ENCODE measurements around the gene TMEM200B.
A peak's percentile ranks its signal among the peaks of the same experiment; 100 is the strongest.
"Not testable (repeated sequence)": the region's sequence is repeated elsewhere in the genome, so short reads cannot be mapped to it uniquely, and the experiment has no call there.

The TMEM200B gene

DNA sequence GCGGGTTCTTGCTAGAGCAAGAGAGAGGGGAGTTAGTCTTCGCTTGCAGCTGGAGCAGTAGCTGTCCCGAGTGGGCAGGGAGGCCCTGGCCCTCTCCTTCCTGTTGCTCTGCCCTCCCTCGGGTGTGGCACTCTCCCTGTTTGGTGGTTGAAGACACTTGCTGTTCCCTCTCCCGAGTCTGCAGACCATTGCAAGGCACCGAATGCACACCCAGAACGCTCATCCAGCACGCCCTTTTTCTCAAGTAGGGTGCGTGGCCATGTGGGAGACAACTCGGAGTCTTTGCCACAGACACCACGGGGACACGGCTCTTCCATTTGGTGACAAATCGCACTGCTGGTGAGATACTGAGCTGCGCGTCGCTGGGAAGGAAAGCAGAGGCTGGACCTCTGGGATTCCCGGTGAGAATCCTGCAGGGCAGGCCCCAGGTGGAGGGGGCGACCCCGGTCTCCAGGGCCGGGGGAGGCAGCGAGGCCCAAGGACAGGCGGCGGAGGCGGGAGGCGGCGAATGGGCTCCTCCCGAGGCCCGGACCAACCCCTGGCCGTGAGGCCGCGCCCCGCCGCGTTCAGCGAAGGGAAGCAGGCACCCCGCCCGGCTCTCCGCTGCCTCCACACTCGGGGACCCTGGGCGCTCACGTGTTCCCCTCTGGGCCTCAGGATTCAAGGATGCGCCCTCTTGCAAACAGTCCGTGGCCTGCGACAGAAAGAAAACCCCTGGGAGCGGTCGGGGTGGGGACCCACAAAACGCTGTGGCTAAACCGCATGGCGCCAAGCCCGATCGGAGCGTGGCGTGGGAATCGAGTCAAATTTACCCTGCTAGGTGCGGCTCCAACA lies 10.4 kb upstream of the TMEM200B start:
- DNase-seq = peak; percentile 23

DNA sequence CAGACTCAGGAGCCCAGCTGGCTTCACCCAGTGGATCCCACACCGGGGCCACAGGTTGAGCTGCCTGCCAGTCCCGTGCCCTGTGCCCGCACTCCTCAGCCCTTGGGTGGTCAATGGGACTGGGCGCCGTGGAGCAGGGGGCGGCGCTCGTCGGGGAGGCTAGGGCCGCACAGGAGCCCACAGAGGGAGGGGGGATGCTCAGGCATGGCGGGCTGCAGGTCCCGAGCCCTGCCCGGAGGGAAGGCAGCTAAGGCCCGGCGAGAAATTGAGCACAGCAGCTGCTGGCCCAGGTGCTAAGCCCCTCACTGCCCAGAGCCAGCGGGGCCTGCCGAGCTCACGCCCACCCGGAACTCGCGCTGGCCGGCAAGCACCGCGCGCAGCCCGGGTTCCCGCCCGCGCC lies 7.4 kb upstream of the TMEM200B start:
- DNase-seq = not testable (repeated sequence)

DNA sequence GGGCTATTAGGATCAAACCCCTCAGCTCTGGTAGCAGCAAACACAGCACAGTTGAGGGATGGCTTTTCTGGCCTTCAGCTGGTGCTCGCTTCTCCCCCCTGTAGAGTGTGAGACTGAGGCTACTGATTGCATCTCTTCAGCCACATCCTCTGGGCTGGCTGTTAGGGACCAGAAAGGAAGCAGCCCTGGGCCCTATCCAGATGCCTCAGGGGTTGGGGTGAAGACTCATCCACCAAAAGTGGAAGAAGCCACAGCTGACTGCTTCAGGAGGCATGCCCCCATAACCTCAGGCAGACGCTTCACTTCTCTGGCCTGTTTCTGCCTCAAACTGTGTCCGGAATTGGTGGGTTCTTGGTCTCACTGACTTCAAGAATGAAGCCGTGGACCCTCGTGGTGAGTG lies 6.2 kb upstream of the TMEM200B start:
- no peak for DNase-seq

DNA sequence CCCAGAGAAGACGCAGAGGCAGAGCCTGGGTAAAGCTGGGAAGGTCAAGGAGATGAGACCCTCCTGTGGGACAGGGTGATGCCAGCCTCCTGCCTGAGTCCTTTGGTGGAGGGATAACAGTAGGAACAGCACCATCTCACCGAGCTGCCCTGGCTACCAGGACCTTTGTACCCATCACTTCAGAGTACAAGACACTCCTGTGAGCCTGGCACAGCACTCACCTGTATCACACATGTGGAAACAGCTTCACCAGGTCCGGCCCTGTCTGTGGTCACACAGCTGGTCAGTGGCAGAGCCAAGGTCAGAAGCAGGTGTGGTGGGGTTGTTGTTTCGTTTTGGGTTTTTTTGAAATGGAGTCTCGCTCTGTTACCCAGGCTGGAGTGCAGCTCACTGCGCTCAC lies 5.0 kb upstream of the TMEM200B start:
- DNase-seq = no peak

DNA sequence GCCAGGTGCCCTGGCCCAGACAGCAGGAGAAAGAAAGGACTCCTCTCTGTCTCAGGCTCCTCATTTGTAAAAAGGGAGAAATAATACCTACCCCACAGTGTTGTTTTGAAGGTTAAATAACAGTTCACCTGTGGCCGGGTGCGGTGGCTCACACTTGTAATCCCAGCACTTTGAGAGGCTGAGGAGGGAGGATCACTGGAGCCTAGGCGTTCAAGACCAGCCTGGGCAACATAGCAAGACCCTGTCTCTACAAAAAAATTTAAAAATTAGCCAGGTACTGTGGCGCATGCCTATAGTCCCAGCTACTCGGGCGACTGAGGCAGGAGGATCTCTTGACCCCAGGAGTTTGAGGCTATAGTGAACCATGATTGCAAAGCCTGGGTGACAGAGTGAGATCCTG lies 2.5 kb upstream of the TMEM200B start:
- DNase-seq = no peak

DNA sequence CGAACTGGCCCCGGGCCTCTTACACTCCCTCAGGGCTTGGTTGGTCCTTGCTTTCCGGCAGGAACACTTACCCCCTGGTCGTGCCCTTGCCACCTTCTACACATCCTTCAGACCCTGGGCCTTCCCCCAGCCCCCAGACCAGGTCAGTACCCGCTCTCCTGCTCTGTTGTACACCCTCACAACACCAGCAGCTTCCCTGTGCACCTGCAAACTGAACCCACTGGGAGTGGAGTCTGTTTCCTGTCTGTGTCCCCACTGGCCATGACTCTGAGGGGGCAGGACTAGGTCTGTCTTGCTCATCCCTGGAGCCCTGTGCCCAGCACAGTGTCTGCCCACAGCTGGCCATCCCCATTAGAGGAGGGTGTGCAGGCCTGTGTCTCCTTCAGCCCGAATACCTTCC lies 2.1 kb upstream of the TMEM200B start:
- no peak for DNase-seq

DNA sequence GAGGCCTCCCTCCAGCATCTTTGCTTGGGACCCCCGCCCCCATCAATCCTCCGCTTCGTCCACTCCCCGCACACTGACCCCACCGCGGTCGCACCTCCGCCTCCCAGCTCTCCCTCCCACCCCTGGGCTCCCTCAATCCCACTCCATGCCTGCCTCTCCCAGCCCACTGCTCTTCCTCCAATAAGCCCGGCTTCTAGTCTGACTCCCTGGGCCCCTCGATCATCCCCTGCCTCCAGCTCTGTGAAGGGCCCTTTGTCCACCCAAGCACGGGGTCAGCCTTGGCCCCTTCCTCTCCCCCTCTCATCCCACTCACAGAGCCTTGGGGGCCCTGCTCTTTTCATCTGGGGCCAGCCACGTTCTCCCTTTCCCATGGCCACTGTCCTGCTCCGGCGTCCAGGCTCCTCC lies 1.5 kb upstream of the TMEM200B start:
- no peak for DNase-seq

DNA sequence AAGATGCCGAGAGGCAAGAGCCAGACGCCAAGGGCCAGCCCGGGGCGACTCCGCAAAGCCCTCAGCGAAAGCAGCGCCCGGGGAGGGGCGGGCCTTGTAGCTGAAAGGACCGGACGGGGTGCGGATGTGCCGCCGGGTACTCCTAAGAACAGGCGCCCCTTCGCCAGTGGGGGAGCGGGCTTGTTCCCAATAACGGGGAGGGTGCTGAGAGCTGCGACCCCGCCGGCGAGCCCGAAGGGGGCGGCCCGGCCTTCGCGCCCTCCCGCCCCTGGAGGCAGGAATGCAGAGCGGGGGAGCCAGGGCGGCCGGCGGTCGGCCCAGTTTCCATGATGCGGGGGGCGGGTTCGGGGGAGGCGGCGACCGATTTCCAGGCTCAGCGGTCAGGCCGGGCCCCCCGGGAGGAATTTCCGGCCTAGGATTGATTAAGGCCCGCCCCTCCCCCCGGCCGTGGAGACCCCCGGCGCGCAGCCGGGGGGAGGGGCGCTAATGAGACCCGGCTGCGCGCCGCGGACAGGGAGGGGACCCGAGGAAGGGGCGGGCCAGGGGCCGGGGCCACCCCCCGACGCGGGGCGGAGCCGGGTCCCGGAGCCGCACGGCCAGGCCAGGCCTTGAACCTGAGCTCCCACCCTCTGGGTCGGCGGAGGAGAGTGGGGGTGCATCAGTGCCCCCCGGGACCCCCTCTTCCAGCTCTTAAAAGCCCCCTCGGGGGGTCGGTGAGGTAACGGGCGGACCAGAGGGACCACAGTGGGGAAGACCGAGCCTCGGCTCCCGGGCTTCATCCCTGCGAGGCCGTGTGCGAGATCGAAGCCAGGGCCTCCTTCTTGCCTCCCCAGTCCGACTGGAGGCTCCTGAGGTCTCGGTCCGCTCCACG lies 898 bp upstream of the TMEM200B start:
- peak; percentile 60 for DNase-seq

DNA sequence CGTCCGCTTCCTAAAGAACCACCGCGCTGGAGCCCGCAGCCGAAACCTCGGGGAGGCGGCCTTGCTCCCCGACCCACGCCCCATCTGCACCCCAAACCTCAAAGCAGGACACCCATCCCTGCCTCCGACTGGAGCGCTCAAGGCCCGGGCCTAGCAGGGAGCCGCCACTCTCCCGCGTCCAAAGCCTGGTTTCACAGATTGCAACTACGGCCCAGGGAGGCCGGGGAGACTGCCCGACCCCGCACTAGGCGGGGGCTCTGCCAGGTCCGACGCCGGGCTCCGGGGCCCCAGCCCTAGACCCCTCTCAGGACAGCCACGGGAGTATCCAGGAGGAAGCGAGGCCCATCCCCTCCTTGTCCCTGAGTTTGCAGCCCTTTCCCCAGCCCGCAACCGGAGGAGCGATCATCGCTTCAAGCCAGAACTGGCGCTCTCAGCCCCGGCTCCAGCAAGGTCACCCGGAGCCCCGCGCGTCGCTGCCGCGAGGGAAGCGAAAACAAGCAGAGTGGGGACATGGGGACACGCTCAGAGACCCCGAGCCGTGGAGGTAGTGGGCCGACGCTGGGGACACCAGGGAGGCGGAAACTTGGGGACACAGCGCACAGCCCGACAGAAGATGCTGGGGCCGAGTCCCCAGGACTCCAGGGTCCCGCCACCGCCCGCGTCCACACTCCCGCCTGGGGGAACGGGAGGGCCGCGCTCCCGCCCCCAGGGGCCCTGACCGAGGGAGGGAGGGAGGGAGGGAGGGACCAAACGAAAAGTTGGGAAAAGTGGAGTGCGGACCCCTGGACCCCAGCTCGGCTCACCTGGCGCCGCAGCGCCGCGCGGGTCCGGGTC lies 433 bp downstream of the TMEM200B start:
- DNase-seq = no peak

DNA sequence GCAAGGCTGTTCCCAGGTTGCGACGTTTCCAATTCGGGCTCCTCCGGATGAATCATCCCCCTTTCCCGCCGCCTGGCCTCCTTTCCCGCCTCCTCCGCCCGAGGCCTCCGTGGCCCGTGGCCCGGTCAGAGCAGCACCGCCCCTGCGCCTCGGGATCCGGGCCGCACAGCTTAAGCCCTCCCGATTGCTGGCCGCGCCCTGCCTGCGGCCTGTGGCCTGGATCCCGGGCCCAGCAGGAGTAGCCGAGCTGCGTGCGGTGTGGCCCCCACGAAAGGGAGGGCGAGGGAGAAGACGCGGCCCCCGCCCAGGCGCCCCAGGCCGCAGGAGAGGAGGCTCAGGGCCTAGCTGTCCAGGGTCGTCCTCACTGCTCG lies 1.0 kb downstream of the TMEM200B start:
- no peak for DNase-seq

DNA sequence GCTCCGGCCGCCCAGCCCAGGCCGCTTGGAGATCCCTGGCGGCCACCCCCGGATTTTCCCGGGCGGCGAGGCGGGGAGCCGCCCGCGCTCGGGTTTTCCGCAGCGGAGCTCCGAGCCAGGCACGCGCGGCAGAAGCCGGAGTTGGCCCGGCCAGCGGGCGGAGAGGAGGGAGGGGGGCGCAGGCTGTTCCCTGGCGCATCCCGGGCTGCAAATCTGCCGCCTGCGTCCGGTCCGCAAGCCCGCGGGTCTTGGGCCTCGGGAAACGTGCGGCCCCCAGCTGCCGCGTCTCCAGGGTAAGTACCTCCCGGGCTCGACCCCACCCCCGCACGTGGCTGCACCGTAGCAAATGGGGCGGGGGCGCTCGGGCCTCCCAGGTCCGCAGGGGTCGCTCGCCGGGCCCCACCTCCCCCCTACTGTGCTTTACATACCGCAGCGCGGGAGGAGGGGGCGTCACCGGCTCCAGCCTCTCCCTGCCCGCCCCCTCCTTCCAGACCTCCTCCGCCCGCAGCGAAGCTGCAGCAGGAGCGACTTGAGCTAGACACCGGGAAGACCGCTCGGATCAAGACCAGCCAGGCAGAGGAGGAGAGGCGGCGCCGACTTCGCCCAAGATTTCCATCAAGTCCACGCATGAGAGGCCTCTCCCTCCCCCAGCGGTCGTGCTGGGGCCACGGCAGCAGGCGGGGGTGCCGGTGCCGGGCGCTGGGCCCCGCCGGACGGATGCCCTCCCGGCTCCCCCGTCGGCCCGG lies 1.6 kb downstream of the TMEM200B start:
- peak; percentile 30 for DNase-seq

DNA sequence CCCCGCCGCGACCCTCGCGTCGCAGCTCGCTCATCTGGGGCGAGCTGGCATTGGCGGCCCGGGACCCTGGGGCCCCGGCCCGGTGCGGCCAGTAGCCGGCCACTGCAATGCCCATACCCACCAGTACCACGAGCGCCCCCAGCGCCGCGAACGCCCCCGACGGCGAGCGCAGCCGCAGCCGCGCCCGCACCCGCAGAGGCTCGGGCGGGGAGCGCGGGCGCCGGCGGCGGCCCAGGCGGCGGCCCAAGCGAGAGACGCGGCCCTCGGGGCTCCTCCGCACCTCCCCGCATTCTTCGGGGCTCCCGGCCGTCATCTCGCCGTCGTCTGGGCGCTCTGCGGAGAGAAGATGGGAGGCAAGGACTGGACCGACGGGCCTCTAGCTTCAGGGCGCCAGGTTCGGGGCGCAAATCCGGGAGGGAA lies 2.2 kb downstream of the TMEM200B start:
- no peak for DNase-seq

DNA sequence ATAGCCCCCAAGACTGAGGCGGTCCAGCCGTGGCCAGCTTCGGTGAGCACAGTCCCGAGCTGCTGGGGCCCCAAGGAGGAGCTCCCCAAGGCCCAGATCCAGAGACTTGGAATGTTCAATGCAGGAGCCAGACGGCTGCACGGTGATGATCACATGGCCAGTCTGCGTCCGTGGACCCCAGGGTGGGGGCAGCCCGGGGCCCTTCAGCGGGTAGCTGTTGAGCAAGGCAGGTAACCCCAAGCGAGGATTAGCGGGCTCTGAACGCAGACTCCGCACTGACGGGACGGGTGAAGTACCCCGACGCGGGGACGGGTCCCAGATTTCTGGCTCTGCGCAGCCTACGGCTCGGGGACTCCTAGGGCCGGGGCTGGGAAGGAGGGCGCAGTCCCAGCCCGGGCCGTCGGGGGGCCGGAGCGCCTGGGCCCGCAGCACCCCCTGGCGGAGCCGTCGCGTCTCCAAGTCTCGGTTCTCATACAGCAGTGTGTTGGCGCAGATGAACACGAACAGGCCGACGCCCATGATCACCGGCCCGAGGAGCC lies 2.7 kb downstream of the TMEM200B start:
- DNase-seq = no peak

DNA sequence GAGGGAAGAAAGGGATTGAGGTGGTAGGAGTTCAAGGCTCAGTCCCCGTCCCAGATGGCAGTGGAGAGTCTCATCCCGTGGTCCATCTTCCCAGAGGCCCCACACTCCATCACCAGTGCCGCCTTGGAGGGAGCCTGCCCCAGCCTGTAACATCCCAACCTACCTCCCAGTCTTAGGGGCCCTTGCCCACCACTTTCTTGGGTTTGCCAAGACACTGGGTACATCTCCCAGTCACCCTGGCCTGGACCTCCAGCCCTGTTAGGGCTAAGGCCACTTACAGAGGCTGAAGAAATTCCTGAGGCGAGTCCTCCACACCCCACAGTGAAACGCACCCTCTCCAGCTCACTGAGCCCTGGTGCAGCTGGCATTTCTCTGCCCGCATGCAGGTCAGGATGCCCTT lies 3.3 kb downstream of the TMEM200B start:
- DNase-seq = no peak

DNA sequence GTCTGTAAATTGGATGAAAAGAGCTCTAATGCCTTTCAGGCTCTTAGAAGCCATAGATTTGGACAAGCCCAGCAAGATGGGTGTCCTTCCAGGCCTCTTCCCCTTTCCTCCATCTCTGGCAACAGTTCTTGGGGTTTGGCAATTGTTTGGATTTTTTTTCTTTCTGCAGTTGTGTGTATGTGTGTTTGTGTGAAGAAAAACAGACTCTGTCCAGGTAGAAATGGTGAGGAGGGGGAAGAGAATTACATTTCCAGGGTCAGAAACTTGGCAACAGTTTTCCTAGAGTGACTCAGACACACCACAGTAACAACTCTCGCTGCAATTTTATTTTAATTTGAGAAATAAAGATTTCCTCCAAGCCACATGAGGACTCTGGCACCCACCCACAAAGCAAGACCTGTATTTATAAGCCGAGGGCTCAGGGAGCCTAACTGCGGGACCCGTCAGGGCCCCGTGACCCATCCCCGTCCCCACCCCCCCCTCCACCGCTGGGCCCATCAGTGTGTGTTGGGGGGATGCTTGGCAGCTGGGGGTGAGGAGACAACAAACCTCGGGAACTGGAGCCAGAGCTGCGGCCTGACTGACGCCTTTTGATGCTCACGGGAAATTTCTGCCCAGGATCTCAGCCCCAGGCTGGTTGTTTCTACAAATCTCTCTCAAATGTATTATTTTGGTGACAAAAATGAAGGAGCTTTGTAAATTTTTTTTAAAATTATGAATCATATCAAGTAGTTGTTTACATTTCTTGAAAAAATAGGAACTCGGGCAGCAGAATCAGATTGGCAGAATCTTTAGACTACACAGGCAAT lies 4.4 kb downstream of the TMEM200B start:
- DNase-seq = no peak

DNA sequence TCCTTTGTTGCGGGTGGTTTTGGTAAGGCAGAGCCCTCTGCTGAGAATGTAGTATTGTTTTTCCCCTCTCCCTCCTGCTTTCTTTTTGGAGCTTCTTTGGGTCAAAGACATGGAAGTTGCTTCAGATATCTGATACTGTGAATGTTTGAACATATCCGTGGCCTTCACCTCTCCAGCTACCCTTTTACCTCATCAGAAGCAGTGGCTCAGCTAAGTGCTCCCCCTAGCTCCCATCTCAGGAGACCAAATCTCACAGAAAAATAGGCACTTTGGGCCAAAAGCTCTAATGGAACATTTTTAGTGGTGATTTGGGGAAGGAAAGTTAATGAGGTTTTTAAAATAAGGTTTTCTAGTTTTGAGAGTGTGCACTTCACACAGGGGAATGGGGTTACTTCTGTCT lies 6.3 kb downstream of the TMEM200B start:
- no peak for DNase-seq

DNA sequence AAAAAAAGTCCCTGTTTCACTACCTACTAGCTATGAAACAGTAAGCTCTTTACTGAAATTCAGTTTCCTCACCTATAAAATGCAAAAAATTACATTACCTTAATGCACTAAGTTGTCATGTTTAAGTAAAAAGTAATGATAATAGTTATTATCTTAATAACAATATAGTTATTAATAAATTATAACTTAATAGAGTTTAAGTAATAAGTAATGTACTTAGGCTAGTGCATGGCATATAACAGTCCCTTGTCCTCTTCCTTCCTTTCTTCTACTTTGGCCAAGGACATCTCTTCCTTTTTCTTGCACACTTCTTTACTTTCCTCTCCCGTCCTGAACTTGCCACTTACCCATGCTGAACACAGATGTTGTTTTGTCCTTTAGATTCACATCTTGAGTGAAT lies 9.0 kb downstream of the TMEM200B start:
- no peak for DNase-seq

DNA sequence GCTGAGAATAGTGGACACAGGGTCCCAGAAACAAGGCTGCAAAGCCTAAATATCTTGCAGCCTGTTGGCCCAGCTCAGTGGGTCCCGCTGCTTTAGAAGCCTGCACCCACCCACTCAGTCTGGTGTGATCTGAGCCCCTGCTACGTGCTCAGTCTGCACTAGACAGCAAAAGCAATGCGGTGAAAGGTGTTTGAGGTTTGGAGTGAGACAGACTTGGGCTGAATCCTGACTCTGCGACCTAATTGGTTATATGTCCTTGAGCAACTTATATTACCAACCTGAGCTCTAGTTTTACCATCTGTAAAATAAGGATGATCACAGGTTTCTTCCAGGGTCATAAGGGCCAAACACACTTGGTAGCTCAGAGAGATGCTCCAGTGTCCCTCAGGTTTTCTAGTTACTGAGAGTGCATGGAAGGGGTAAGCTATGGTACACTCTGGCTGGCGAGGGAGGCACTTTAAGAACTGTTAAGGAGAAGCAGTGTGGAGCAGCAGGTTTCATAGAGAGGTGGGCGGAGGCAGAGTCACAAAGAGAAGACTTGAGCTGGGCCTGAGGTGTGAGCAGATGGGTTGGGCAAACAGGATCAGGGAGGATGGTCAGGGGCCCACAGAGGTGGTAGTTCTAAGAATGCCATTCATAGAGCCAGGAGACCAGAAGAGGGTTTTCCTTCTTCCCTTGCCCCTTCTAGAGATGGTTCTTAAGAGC lies 10.1 kb downstream of the TMEM200B start:
- no peak for DNase-seq

DNA sequence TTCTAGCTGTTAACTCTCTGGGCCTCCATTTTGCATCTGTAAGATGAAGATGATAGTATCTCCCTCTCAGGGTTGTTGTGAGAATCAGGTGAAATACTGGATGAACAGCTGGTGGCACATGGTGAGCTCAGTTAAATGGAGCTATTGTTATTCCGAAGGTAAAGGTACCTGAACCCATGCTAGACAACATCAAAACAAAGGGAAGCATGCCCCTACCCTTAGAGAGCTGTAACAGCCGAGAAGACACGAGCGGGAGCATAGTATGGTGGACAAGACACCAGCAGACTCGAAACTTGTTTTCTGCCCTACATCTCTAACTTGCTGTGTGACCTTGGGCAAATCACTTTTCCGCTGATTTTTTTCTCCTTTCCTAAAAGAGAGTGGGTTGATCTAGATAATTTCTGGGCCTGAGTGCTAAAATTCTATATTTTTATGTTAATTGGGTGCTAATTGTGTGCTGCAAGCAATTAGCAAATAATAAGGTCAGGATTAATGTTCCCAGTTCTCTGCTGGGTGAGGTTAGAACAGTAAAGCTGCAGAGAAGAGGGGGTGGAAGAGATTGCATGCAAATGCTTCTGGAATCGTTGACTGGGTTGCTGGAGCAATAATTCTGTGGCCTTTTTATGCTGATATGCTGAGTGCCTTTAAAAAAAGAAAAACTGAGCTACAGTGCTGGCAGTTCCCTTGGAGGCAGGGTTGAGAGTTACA lies 10.8 kb downstream of the TMEM200B start:
- no peak for DNase-seq

DNA sequence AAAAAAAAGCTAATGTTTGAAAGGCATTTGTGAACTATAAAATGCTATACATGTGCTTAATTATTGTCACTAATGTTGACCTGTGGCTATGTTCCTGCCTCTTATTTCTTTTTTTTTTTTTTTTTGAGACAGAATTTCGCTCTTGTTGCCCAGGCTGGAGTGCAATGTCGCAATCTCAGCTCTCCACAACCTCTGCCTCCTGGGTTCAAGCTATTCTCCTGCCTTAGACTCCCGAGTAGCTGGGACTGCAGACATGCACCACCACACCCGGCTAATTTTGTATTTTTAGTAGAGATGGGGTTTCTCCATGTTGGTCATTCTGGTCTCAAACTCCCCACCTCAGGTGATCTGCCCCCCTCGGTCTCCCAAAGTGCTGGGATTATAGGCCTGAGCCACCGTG lies 15.7 kb downstream of the TMEM200B start:
- DNase-seq = not testable (repeated sequence)
